ENCODE data around the gene MRPL49. TPM values are rescaled to one million over a fixed set of nuclear protein-coding genes. Genes with fewer than 3 reads are reported as not detected.
A peak's percentile ranks its signal among the peaks of the same experiment; 100 is the strongest.

Gene MRPL49
- total RNA-seq, 1 experiment from 2014 or later, result 111 TPM

DNA sequence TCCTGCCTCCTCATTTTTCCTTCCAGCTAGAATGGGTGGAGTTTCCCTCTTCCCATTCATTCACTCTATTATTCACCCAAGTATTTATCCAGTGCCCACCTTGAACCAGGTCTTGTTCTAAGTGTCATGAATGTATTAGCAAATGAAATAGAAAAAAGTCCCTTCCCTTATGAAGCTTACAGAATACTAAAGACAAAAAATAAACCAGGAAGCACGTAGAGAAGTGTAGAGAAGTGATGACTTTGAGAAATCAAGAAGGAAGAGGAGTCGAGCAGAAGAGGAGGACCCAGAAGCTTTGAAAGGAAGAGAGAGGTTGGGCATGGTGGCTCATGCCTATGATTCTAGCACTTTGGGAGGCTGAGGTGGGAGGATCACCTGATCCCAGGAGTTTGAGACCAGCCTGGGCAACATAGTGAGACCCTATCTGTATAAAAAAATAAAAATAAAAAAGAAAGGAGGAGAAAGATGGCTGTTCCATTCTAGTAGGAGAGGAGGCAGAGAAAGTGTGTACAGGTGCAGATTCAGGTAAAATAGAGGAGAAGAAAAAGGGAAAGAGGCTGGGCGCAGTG is 29.3 kb downstream of the MRPL49 start:
- ATAC-seq (no peak), DNase-seq (ENCODE audit: low read depth, low spot score) (no peak)
- Histone ChIP-seq H3K4me3 (ENCODE audit: low read depth in 2 of 2, low read length in 2 of 2) (no peak overlapping the region), H3K27me3 (ENCODE audit: control insufficient read depth, insufficient read depth, low read length) (no peaks in the 10 kb centered on the region), H3K36me3 (ENCODE audit: control insufficient read depth, insufficient read depth, low read length) (no peaks in the 10 kb centered on the region), H3K4me1 (ENCODE audit: control insufficient read depth, insufficient read depth, low read length) (peaks cover 13% of the 10 kb centered on the region), H3K27ac (ENCODE audit: low read length) (peak overlapping the region; percentile 19), H3K9me3 (ENCODE audit: control insufficient read depth, insufficient read depth, low read depth, low read length) (no peaks in the 10 kb centered on the region; the same call in 1 of the 2 replicates)
- in situ Hi-C loops (cut with HindIII; ENCODE audit: low pct_unique_long_range_greater_than_20kb, low sequenced_read_pairs), result no loop called here
- TF ChIP-seq SIN3A (IDR thresholded peaks at IDR 0.05; ENCODE audit: borderline replicate concordance, insufficient read depth, low read depth, low read length) (no peak), TCF7L2 (IDR thresholded peaks at IDR 0.05; ENCODE audit: low read depth, low read length) (no peak), POLR2AphosphoS5 (IDR thresholded peaks at IDR 0.05; ENCODE audit: low read depth, low read length) (no peak), CTCF (IDR thresholded peaks at IDR 0.05) (no peak), REST (IDR thresholded peaks at IDR 0.05; ENCODE audit: insufficient read depth in 1 of 2, low read depth in 2 of 2, low read length in 1 of 2) (no peak)
- BruUV-seq (replicated peaks), result no TSS peak
- POLR2A ChIA-PET, result no interaction called here
- CTCF ChIA-PET, result no interaction called here
- intact Hi-C loops (cut with micrococcal nuclease; ENCODE audit: unreplicated experiment), result no loop called here

GRCh38 chr11:65152122-65152521 is 30.0 kb downstream of the MRPL49 start:
- Histone ChIP-seq H3K27ac (ENCODE audit: low read length) (no peak overlapping the region), H3K36me3 (ENCODE audit: control insufficient read depth, insufficient read depth, low read length) (no peaks in the 10 kb centered on the region), H3K27me3 (ENCODE audit: control insufficient read depth, insufficient read depth, low read length) (no peaks in the 10 kb centered on the region), H3K9me3 (ENCODE audit: control insufficient read depth, insufficient read depth, low read depth, low read length) (no peaks in the 10 kb centered on the region; the same call in 1 of the 2 replicates), H3K4me3 (ENCODE audit: low read depth in 2 of 2, low read length in 2 of 2) (no peak overlapping the region), H3K4me1 (ENCODE audit: control insufficient read depth, insufficient read depth, low read length) (peaks cover 13% of the 10 kb centered on the region)
- ChIA-PET CTCF (no interaction called here), POLR2A (no interaction called here)
- TF ChIP-seq REST (IDR thresholded peaks at IDR 0.05; ENCODE audit: insufficient read depth in 1 of 2, low read depth in 2 of 2, low read length in 1 of 2) (no peak), CTCF (IDR thresholded peaks at IDR 0.05) (no peak), SIN3A (IDR thresholded peaks at IDR 0.05; ENCODE audit: borderline replicate concordance, insufficient read depth, low read depth, low read length) (no peak), POLR2AphosphoS5 (IDR thresholded peaks at IDR 0.05; ENCODE audit: low read depth, low read length) (no peak)
- DNase-seq (ENCODE audit: low read depth, low spot score), result no peak
- in situ Hi-C loops (cut with HindIII; ENCODE audit: low pct_unique_long_range_greater_than_20kb, low sequenced_read_pairs), result no loop called here
- ATAC-seq, result no peak
- intact Hi-C loops (cut with micrococcal nuclease; ENCODE audit: unreplicated experiment), result no loop called here
- no TSS peak for BruUV-seq (replicated peaks)

Measured in Panc1 (cell line).